Loucy (cell line): ENCODE results near the gene SEMA5B.

Source experiments
- CTCF ChIP-seq: fragments of 200-600 bp; sonication (generic); conservative IDR thresholded peaks from 2 replicates; pipeline ENCODE4 v1.5.1; 2014; ENCODE audit warnings: mild to moderate bottlenecking, antibody characterized with exemption, low read length
- EZH2phosphoT487 ChIP-seq: fragments of 200-600 bp; IDR thresholded peaks from 2 replicates; pipeline ENCODE4 v1.6.1; 2018; ENCODE audit warnings: antibody characterized with exemption, mild to moderate bottlenecking, moderate library complexity, borderline replicate concordance

GRCh38 chr3:123067689-123068600 is 40.4 kb upstream of the SEMA5B start:
- TF ChIP-seq CTCF (no peak), EZH2phosphoT487 (no peak)
